HG03025 (cell line): Measurements from ENCODE around the gene APEX2.
A peak's percentile ranks its signal among the peaks of the same experiment; 100 is the strongest.
"Not testable (repeated sequence)": the region's sequence is repeated elsewhere in the genome, so short reads cannot be mapped to it uniquely, and the experiment has no call there.

Experiments used
- ATAC-seq: cut with Tn5 transposase; IDR thresholded peaks from one replicate; pipeline ENCODE4 v1.9.1; 2021; ENCODE audit warnings: mild to moderate bottlenecking, moderate library complexity; ENCODE audit not compliant: unreplicated experiment, low FRiP score

APEX2 gene, protein sequence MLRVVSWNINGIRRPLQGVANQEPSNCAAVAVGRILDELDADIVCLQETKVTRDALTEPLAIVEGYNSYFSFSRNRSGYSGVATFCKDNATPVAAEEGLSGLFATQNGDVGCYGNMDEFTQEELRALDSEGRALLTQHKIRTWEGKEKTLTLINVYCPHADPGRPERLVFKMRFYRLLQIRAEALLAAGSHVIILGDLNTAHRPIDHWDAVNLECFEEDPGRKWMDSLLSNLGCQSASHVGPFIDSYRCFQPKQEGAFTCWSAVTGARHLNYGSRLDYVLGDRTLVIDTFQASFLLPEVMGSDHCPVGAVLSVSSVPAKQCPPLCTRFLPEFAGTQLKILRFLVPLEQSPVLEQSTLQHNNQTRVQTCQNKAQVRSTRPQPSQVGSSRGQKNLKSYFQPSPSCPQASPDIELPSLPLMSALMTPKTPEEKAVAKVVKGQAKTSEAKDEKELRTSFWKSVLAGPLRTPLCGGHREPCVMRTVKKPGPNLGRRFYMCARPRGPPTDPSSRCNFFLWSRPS

DNA sequence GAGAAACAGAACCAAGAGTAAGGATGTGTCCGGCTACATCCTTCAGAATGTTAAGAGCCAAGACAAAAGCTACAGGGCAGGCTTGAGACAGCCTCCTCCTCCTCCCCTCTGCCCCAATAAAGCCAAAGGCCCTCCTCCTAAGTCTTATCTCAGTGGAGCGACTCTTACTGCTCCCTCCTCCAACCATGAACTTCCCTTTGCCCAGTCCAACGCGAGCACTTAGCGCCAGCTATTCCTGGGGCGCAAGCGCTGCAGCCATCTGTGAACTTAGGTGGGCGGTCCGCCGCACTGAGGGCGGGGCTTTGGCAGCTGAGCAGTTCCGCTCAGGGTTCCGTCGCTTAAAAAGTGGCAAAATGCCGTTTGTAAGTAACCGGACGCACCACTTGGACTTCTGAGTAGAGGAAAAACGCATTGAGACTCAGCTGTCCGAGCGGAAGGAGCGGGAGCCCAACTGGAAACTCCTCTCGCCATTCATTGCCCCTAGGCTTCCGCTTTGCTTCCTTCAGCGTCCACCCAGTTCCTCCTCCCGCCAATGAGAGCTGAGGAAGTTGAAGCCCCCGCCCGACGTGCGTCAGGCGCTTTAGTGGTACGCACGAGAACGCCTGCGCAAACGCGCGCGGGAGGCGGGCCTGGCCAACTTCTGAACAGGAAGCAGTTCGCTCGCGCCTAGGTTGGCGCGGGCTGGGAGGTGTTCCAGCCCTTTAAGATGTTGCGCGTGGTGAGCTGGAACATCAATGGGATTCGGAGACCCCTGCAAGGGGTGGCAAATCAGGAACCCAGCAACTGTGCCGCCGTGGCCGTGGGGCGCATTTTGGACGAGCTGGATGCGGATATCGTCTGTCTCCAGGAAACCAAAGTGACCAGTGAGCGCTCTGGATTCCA, at the start of gene APEX2:
APEX2 (plus strand) TSS at position 647 of the 882 bp plus-strand sequence; CDS start at position 707, 60 bp downstream.
- peak; percentile 88 for ATAC-seq

DNA sequence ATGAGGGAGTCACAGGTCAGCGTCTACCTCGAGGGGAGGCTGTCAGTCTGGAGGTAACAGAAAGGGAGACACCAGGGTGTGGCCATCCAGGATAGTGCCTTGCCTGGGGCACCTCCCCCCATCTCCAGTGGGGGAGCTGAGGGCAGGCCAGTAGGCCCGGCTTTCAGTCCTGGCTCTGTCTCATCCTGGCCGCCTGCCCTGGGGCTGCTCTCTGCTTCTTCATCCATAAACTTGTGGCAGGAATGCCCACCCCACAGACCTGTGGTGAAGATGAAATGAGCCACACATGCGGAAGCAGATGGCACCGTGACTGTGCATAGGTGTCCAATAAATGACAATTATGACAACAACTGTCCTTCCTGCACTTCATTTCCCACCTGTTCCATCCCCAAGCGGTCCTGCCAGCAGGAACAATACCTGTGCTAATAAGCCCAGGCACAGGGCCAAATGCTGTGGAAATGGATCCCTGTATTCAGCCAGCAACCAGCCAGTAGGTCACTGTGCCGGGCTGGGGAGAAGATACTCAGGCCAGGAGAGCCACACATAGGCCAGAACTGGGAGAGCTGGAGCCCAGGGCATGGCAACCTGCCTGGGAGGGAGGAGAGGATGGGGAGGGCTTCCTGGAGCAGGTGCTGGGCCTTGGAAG, 49.3 kb upstream of the APEX2 start:
- no peak for ATAC-seq

DNA sequence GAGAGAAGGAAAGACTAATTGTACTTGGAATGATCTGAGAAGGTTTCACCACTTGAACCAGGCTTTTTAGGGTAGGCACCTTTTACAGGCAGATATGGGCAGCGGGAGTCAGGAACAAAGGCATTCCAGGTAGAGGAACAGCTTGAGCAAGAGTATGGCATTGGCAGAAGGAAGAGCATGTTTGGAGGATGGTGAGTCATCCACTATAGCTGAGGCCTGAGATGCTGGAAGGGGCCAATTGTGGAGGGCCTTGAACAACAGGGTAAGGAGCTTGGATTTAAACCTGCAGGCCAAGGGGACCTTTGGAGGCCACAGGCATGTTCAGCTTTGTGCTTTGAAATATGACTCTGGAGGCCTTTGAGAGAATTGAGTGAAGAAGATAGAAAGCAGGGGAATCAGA, 38.4 kb upstream of the APEX2 start:
- no peak for ATAC-seq

DNA sequence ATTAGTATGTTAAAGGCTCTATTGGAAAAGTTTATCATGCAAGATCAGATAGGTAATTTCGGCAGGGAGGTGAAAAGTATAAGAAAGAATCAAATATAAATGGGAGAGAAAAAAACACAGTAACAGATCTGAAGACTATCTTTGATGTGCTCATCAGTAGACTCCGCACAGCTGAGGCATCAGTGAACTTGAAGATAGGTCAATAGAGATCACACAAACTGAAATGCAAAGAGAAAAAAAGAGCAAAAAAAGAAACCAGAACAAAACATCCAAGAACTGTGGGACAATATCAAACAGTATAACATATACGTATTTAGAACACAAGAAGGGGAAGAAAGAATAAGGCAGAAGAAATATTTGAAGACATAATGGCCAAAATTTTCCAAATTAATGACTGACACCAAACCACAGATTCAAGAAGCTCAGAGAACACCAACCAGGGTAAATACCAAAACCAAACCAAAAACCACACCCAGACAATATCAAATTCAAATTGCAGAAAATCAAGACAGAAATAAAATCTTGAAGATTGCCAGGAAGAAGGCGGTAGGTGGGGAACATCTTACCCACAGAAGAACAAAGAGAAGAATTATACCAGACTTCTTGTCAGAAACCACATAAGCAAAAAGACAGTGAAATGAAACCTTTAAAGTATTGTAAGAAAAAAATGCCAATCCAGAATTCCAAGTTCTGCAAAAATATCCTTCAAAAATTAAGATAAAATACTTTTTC, 35.2 kb upstream of the APEX2 start:
- no peak for ATAC-seq

DNA sequence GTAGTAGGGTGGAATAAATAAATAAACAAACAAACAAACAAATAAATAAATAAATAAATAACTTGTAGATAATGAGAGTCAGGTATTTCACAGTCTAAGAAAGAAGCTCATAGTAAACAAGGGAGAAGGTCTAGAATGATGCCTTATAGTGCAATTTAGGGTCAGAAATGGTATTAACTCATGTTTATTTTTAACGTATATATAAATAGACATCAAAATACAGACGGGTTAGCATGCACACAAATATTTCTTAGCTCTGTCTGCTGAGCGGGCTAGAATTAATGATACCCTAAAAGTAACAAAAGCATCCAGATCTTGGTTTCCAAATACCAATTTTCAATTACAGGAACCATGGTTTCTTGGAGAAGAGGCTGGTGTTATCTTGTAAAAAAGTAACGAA, 22.8 kb upstream of the APEX2 start:
- no peak for ATAC-seq

DNA sequence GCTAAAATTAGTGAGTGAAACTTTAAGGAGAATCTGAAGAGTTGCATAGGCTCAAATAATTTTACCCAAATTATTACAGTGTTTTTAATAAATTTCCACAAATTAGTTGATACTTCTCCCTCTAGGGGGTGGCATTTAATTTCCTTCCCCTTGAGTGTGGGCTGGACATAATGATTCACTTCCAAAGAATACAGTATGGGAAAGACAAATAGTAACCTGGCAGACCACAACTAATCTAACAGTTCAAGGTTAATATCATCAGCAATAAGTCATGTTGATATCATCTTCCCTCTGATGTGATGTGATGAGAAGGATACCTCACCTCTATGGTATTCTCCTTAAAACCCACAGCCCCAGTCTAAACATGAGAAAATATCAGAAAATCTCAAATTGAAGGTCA, 21.7 kb upstream of the APEX2 start:
- ATAC-seq = no peak

DNA sequence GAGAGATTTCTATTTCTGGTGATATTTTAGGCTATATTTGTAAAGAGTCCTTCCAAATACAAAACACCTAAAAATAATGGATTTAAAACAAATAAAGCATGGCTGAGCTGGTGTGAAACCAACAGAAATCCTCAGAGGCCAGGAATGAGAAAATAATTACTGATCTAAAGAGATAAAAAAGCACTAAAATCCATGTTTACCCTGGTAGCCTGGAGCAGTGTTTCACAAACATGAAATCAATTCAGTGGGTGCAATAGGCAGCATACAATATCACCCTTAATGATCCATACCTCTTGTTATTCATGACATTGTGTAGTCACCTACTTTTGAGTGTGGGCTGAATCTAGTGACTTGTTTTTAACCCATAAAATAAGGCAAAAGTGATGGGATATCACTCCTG, 20.7 kb upstream of the APEX2 start:
- ATAC-seq = no peak

DNA sequence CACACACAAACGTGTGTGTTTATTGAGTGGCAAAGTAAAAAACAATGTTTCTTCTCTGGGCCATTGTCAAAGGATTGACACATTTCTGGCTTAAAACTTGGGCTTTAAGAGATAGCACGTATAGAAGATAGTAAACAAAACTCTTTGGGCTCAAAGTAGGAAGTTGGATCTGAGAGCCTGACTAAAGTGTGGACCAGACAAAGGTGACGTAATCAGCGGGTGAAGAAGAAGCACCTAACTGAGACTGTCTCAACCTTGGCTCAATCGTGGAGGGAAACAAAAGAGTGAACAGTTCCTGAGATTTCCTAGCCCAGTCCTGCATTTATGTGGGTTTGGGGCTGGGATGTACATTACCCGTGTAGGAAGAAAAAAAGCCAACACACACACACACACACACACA, 19.8 kb upstream of the APEX2 start:
- no peak for ATAC-seq

DNA sequence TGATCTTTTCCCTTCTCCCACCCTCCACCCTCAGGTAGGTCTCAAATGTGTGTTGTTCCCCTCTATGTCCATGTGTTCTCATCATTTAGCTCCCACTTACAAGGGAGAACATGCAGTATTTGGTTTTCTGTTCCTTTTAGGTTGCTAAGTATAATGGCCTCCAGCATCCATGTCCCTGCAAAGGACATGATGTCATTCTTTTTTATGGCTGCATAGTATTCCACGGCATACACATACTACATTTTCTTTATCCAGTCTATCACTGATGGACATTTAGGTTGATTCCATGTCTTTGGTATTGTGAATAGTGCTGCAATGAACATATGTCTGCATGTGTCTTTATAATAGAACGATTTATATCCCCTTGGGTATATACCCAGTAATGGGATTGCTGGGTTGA, 16.9 kb upstream of the APEX2 start:
- ATAC-seq = not testable (repeated sequence)

DNA sequence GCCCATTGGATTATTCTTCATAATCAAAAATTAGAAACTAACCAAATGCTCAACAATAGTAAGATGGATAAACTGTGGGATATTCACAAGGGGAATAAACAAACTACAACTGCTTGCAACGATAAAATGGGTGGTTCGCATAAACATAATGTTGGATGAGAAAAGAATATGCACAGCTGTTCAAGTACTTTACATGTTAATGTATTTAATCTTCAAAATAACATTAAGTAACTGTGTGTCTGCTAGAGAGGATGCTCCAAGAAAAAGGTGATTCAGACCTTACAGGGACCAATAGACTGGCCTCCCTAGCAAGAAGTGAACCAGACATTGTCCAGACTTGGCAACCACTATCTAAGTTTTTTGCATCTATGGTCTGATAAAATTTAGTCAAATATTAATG, 8.5 kb upstream of the APEX2 start:
- no peak for ATAC-seq

DNA sequence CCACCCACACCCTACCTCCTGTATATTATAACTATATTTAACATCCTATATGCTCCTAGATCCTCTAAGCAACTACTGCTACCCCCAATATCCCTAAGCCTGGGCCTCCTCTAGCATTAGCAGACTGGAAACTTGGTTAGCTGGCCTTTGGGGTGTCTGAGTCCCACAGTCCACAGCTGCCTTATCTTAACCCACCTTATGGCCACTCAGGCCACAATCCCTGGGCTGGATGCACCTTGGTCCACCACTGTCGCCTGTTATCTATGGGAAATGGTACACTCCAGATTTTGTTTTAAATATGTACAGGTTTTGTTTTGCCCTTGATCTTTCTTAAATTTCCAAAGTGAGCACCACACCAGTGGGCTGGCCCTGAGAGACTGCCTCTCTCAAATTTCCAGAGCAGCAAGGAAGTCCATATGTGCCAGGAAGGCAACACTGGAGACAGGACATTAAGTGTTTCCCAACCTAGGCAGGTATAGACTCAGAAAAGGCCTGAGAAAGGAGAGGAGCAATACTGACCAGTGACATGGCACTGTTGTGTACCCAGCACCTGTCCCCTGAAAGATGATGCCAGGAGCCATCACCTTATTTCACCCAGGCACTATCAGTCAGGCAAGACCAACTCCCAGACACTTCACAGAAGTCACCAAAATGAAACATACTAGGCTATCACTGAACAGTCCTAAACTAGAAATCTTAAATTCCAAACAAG, 7.1 kb upstream of the APEX2 start:
- ATAC-seq = no peak

DNA sequence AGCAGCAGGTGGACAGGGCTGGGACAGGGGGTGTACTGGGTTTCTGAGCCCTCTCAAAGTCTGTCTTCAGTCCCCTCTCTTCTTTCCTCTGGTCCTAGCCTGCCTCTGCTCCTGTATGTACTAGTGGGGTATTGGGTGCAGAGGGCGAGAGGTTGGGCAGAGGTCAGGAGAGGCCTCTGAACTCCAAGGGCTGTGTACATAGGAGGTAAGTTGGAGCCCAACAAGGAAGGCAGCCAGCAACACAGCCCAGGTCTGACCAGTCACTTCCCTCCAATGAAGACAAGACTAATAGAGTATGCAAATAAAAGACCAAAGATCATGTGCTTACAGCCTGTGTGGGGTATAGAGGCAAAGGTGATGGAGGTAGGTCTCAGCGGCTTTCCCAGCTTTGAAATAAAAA, 6.1 kb upstream of the APEX2 start, which contains the start of gene PFKFB1:
PFKFB1 (minus strand) TSS at position 90 of the 400 bp plus-strand sequence. CDS start 181 bp downstream, outside the sequence.
- no peak for ATAC-seq

DNA sequence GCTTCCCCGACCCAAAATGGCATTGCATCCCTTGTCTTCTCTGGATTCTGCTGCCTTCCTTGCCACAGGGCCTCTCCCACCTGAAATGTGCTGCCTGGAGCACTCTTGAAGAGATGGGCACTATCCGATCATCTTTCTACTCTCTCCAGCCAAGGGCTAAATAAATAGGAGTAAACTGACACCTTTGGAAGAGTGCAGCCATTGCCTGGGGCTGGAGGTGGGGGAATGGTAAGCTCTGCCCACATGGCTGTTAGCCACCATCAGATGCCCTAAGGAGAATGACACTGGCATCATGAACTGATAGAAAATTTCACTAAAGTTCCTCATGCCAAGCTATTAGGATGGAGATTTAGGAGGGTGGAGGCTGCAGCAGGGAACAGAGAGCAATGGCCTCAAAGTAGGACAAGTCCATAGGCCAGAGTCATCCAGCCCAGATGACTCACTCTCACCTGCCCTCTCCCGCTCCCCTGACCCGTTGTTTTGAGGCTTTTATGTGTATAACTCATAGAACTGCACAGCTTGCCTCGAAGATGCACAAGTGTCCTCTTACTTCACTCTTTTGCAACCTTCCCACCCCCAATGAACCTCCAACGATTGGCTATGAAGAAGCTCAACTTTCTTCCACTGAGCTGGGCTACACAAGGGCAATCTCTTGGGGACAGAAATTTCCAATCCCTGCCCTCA, 5.4 kb upstream of the APEX2 start:
- ATAC-seq = no peak

DNA sequence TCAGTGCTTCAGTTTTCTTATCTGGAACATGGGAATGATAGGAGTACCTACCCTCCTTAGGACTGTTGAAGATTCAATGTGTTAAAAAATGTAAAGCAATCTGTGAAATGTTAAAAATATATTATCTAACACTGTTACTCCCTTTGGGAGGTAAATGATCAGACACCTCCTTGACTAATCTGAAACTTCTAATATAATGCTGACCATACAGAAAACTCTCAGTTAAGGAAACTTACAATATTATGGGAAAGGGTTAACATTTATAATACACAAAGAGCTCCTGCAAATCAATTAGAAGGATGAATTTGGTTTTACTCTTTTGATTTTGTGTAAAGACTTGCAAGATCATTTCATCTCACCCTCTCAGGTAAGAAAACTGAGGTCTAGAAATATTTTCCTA, 4.5 kb upstream of the APEX2 start:
- ATAC-seq = no peak

DNA sequence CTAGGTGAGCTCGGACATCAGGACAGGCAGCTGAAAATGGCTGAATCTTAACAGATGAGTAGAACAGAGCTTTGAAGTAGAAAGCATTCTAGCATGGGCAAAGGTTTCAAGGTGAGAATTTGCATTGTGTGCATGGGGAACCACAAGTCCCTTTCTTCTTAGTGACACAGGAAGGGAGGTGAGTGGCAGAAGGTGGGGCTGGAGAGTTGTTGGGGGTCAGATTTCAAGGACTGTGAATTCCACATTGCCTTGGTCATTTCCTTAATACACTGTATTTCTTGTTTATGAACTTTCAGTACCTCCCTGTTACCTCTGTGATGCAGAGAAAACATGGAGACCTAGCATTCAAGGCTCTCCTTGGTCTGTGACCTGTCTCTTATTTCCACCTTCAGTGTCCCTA, 4.1 kb downstream of the APEX2 start:
- no peak for ATAC-seq

DNA sequence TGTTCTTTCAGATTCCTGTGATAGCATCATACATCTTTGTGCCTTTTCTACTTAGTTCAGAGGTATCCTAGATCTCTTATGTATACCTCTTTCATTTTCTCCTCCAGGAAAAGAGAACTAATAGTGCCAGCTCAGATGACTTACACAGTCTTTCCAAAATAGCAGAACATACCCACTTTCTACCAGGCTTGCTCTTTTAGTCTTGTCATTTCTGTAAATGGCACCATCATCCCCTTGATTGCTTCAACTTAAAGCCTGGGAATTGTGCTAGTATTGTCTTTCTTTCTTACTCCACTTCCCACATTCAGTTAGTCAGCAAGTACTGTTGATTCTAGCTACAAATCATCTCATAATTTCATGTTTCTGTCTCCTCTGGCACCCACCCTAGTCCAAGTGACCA, 5.1 kb downstream of the APEX2 start:
- ATAC-seq = no peak

DNA sequence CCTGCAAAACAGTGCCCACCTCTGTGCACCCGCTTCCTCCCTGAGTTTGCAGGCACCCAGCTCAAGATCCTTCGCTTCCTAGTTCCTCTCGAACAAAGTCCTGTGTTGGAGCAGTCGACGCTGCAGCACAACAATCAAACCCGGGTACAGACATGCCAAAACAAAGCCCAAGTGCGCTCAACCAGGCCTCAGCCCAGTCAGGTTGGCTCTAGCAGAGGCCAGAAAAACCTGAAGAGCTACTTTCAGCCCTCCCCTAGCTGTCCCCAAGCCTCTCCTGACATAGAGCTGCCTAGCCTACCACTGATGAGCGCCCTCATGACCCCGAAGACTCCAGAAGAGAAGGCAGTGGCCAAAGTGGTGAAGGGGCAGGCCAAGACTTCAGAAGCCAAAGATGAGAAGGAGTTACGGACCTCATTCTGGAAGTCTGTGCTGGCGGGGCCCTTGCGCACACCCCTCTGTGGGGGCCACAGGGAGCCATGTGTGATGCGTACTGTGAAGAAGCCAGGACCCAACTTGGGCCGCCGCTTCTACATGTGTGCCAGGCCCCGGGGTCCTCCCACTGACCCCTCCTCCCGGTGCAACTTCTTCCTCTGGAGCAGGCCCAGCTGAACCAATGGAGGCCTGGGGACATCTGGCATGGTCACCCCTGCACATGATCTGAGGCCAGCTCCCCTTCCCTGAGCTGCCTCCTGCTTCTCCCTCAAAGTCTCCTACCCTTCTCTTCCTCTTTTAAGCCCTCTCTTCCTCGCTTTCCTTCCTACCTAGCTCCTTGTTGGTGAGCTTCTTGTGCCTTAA, 6.9 kb downstream of the APEX2 start:
- ATAC-seq = no peak

DNA sequence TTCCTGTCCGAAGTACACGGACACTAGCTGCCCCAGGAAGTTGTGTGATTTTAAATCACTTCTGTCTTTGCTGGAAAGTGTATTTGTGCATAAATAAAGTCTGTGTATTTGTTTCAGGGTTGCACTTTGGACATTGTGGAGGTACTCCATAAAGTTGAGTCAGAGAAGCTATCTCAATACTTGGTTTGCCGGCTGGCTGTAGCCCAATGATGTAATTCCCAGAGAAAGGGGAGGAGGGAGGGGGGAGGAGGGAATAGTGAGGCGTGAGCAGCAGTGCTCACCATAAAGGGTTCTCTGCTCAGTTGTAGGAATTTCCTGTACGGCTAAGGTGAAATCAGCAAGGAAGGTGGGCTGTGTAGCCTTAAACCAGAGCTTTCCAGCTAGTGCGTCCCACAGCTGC, 7.5 kb downstream of the APEX2 start:
- ATAC-seq = no peak
